ENCODE results near the gene EREG.
A peak's percentile ranks its signal among the peaks of the same experiment; 100 is the strongest.

The EREG gene

DNA sequence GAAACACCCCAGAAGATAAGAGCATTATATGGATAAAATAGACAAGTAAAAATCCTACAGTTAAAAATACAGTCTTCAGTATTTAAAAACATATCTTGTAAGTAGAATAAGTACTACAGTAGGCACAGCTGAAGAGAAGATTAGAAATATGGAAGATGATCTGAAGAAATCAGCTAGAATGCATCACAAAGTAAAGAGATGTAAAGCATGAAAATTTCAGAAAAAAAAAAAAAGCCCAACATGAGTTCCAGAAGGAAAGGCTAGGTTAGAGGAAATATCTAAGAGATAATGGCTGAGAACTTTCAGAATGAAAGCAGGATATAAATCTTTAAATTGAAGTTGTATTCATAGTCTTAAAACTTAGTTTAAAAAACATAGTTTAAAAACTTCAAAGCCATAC lies 35.6 kb upstream of the EREG start:
- DNase-seq (ENCODE audit: low read depth) = no peak
- TF ChIP-seq, protein P1, sequence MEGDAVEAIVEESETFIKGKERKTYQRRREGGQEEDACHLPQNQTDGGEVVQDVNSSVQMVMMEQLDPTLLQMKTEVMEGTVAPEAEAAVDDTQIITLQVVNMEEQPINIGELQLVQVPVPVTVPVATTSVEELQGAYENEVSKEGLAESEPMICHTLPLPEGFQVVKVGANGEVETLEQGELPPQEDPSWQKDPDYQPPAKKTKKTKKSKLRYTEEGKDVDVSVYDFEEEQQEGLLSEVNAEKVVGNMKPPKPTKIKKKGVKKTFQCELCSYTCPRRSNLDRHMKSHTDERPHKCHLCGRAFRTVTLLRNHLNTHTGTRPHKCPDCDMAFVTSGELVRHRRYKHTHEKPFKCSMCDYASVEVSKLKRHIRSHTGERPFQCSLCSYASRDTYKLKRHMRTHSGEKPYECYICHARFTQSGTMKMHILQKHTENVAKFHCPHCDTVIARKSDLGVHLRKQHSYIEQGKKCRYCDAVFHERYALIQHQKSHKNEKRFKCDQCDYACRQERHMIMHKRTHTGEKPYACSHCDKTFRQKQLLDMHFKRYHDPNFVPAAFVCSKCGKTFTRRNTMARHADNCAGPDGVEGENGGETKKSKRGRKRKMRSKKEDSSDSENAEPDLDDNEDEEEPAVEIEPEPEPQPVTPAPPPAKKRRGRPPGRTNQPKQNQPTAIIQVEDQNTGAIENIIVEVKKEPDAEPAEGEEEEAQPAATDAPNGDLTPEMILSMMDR (IDR thresholded peaks at IDR 0.05; ENCODE audit: low read length, missing control alignments) = no peak
- no peak overlapping the region for H3K4me3 ChIP-seq (replicated peaks; ENCODE audit: low read depth, low read length)

DNA sequence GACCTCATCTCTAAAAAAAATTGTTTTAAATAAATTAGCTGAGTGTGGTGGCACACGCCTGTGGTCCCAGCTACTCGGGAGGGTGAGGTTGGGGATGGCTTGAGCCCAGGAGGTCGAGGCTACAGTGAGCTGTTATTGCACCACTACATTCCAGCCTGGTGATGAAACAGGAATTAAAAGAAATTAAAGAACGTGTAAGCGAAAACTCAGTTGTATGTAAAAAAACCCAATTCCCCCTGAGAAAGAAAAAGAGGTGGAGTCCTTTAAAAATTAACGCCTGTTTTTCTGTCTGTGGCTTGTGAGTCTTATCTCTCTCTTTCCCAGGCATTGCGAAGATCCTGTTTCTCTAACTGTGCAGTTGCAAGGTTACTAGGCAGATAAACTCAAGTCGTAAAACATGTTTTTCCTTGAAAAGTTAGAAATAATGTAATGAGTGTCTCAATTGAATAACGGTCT lies 34.6 kb upstream of the EREG start:
- TF ChIP-seq, protein P1 (IDR thresholded peaks at IDR 0.05; ENCODE audit: low read length, missing control alignments) = no peak
- no peak overlapping the region for H3K4me3 ChIP-seq (replicated peaks; ENCODE audit: low read depth, low read length)
- DNase-seq (ENCODE audit: low read depth) = peak; percentile 20

DNA sequence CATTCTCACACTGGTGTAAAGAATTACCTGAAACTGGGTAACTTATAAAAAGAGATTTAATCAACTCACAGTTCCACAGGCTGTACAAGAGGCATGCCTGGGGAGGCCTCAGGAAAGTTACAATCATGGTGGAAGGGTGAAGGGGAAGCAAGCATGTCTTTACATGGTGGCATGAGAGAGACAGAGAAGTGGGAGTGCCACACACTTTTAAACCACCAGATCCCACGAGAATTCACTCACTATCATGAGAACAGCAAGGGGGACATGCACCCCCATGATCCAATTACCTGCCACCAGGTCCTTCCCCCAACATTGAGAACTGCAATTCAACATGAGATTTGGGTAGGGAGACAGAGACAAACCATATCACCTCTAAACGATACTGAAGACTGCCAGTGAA lies 33.7 kb upstream of the EREG start:
- H3K4me3 ChIP-seq (replicated peaks; ENCODE audit: low read depth, low read length) = no peak overlapping the region
- no peak for DNase-seq (ENCODE audit: low read depth)
- TF ChIP-seq, protein P1 (IDR thresholded peaks at IDR 0.05; ENCODE audit: low read length, missing control alignments) = no peak

DNA sequence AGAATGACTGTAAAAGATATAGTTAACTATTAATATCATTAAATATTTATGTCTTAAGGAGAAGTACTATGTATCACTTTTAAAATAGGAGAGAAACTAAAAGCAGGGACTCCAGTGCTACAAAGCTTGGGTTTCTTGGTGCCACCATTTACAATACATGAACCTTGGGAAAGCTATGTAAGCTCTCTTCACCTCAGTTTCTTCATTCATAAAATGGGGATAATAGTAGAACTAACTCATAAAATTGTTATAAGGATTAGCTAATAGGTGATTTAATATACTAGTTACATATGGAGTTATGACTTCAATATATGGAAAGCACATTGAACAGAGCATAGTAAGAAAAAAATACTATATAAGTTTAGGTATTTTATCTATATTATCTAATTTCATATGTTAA lies 33.0 kb upstream of the EREG start:
- no peak for DNase-seq (ENCODE audit: low read depth)
- TF ChIP-seq, protein P1 (IDR thresholded peaks at IDR 0.05; ENCODE audit: low read length, missing control alignments) = no peak
- no peak overlapping the region for H3K4me3 ChIP-seq (replicated peaks; ENCODE audit: low read depth, low read length)

DNA sequence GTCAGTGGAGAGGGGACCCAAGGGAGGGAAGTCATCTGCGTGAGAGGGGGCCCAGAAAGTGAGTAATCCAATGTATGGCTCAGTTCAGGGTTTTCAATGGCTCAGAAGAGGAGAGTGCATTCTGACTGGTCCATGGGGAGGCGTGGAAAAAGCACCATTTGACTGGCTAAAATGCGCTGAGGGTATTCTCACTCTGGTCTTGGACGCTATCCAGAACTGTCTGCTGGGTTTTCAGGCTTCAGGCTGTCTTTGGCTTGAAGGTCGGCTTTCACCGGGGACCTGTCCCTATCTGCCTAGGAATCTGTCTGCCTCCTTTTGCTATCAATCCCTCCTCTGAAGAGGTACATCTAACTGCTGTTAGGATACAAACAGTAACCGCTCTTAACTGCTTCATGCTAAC lies 30.3 kb upstream of the EREG start:
- H3K4me3 ChIP-seq (replicated peaks; ENCODE audit: low read depth, low read length) = no peak overlapping the region
- TF ChIP-seq, protein P1 (IDR thresholded peaks at IDR 0.05; ENCODE audit: low read length, missing control alignments) = no peak
- DNase-seq (ENCODE audit: low read depth) = no peak

DNA sequence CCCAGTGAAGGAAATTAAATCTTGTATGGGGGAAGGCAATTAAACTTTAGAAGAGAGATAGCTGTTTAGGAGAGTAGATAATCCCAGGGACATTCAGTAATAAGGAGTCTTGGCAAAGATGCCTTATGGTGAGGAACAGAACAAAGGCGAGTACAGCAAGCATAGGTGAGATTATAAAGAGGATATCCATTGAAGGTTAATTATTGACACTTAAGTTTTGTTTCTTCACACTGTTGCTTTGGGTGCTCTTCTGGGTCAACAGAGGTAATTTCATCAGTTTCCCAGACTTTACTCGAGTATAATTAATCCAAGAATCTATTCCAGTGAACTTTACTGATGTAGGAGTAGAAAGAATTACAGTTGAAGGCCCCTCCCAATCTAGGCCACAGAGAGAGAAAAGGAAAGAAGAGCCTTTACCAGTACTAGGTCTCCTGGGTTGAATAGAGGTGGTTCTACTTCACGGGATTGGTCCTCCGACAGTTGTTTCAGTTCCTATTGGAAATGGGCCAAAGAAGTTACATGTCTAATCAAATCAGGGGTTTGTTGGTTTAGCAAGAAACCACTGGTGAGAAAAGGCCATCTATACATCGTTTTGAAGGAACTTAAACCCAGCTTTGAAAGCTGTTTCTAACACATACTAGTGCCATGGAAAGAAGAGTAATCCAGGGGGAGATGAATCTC lies 29.5 kb upstream of the EREG start:
- no peak overlapping the region for H3K4me3 ChIP-seq (replicated peaks; ENCODE audit: low read depth, low read length)
- TF ChIP-seq, protein P1 (IDR thresholded peaks at IDR 0.05; ENCODE audit: low read length, missing control alignments) = no peak
- DNase-seq (ENCODE audit: low read depth) = no peak

DNA sequence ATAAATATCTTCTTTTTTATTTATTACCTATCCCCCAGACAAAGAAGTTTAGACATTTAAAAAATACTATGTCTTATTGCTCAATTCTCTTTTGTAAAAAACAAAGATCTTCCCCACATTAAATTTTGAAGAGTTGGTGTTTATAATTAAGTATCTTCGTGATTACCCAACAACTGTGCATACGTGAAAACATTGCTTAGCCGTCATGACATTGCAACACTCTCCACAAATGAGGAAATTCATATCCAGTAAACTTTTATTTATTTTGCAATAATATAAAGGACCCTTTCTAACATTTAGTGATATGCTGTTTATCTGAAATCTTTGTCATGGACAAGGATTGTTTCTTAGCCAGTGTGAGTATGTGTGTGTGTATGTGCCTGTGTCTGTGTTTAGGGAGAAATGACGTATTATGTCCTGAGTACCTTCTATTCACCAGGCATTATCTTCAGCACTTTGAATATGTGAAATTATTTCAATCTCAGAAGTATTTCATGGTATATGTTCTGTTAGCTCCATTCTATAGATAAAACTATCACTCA lies 26.1 kb upstream of the EREG start:
- no peak overlapping the region for H3K4me3 ChIP-seq (replicated peaks; ENCODE audit: low read depth, low read length)
- TF ChIP-seq, protein P1 (IDR thresholded peaks at IDR 0.05; ENCODE audit: low read length, missing control alignments) = no peak

More for the DNA sequence above, 26.1 kb upstream of the EREG start:
- peak; percentile 33 for DNase-seq (ENCODE audit: low read depth)

All from fibroblast of pulmonary artery (primary cell).